ENCODE results near the gene PEX16.

Gene PEX16

GRCh38 chr11:45871638-45872037 is 46.0 kb downstream of the PEX16 start:
- FAIRE-seq: no peak

DNA sequence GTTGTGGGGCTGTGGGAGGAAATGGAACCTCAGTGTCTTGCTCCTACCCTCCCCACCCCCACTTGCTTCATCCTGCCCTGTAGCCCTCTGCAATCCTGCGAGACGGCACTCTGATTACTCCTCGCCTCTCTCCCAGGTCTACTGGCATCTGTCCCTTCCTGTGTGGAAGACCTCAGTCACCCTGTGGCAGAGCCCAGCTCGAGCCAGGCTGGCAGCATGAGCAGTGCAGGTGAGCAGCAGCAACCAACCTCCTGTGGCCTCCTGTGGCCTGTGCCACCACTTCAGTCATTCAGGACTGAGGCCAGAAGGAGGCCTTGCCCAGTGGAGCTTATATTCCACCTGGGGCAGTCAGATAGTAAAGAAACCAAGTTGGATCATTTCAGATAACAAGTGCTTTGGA is 47.0 kb downstream of the PEX16 start:
- no peak for FAIRE-seq

- no peak for FAIRE-seq
Measured at GRCh38 chr11:45869551-45869950, 48.1 kb downstream of the PEX16 start.

DNA sequence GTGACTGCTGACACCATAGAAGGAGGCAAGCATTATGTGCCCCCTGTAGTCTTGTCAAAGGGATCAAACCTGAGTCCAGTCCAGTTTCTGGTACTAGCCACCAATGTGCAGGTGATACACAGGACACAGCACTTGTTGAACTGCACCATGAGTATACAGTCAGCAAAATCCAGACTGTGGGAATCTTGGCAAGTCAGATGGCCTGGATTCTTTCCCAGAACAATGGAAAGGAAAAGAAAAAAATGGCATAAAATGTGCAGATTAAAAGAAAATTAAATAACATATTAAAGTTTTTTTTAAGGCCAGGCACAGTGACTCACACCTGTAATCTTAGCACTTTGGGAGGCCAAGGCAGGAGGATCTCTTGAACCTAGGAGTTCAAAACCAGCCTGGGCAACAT is 53.6 kb downstream of the PEX16 start:
- no peak for FAIRE-seq

GRCh38 chr11:45860764-45861510 is 56.7 kb downstream of the PEX16 start:
- FAIRE-seq: no peak

DNA sequence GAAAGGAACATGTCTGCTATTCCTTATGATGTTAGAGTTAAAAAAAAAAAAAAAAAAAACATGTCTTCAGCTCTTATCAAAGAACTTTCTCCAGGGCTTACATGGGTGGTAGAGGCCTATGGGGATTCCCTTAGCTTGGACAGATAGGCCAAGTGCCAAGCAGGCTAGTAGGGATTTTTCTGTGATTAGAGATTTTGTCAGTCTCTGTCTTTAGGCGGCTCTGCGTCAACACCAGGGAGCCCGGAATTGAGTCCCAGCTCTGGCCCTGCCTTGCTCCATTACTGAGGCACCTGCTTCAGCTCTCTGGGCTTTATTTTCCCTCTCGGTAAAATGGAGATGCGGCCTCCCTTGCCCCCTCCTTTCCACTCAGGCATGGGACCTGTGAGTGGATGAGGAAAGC is 57.3 kb downstream of the PEX16 start:
- FAIRE-seq: no peak
